Measurements from ENCODE around the gene IGSF11.

IGSF11 gene

DNA sequence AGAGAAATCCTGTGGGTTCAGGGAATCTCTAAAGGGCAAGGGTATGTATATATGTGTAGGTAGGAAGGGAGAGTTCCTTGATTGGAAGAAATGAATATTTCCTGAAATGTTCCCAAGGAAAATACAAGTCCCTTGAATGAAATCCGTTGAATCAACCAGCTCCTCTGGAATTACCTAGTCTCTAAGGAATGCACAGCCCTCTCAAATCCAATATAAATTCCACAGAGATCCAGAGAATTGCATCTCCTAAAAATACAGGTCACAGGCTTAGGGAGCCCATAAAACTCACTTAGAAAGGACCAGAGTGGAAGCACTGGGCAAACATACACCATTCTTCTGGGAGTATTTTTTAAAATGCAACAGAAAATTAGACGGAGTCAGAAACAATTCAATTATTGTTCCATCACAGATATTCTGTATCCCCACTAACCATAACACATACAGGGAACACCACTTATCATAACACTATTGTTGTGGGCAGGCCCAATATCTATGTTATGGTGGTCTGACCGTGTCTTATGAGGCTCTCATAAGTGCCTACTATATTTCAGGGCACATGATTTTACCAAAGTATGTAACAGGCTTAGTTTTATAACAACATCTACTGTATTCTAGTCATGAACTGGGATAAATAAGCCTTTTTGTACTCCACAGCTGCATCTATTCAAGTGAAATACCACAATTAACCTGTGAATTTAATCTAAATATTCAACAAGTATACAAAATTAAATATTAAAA lies 43.7 kb downstream of the IGSF11 start:
- Histone ChIP-seq H3K9me3 (ENCODE audit: control insufficient read depth, low read length) (no peaks in the 10 kb centered on the region), H3K36me3 (ENCODE audit: control insufficient read depth, insufficient read depth, low read length) (no peaks in the 10 kb centered on the region), H3K4me3 (ENCODE audit: insufficient read depth, low read depth, low read length) (no peak overlapping the region), H3K27me3 (ENCODE audit: control insufficient read depth, insufficient read depth, low read length, poor library complexity, severe bottlenecking) (no peaks in the 10 kb centered on the region), H3K4me1 (ENCODE audit: control insufficient read depth, insufficient read depth, low read length) (peaks cover 18% of the 10 kb centered on the region), H3K27ac (ENCODE audit: insufficient read depth, low read depth, low read length, poor library complexity, severe bottlenecking) (no peak overlapping the region)
- WGBS, 2 experiments, result 74 to 89% methylated on average over 2 to 3 of the region's 3 CpGs

DNA sequence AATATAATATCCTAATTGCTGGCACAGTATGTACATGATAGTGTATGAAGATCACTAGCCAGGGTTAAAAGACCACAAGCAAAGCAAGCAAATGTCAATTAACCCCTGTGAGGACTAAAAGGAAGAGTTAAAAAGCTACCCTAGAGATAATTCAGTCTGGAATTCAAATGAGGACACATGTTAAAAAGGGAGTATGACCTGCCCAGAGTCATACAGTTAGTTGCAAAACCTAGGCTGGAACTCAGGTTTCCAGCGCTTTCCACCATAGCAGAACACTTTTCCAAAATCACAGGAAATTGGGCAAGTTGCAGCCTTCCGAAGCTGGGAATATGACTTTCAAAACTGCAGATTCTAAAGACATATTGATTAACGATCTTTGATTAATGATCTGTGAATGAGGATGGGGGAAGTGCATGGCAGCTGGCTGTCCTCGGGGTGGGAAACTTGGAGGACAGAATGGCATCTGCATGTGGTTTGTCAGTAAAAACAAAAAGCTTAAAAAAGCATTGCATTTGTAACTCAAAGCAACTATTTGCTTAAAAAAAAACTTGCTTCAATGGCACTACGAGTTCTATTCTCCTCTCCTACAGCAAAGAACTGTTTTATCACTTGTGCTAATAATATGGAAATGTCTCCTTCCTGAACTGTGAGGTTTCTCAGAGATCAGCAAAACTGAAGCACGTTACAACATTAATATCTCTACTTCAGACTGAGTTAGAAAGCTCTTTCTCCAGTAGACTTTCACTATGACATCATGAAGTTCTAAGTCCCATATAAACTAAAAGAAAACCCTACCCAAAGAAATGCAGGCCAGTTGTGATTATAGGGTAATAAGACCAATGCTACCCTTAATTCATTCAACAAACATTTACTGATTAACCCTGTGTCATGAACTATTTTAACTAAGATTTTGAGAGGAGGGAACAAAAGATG lies 46.2 kb downstream of the IGSF11 start:
- Histone ChIP-seq H3K9me3 (ENCODE audit: control insufficient read depth, low read length) (no peaks in the 10 kb centered on the region), H3K27ac (ENCODE audit: insufficient read depth, low read depth, low read length, poor library complexity, severe bottlenecking) (no peak overlapping the region), H3K36me3 (ENCODE audit: control insufficient read depth, insufficient read depth, low read length) (no peaks in the 10 kb centered on the region), H3K27me3 (ENCODE audit: control insufficient read depth, insufficient read depth, low read length, poor library complexity, severe bottlenecking) (no peaks in the 10 kb centered on the region), H3K4me1 (ENCODE audit: control insufficient read depth, insufficient read depth, low read length) (peaks cover 18% of the 10 kb centered on the region), H3K4me3 (ENCODE audit: insufficient read depth, low read depth, low read length) (no peak overlapping the region)
- WGBS, 2 experiments, result 34 to 45% methylated on average over 6 of the region's 6 CpGs

DNA sequence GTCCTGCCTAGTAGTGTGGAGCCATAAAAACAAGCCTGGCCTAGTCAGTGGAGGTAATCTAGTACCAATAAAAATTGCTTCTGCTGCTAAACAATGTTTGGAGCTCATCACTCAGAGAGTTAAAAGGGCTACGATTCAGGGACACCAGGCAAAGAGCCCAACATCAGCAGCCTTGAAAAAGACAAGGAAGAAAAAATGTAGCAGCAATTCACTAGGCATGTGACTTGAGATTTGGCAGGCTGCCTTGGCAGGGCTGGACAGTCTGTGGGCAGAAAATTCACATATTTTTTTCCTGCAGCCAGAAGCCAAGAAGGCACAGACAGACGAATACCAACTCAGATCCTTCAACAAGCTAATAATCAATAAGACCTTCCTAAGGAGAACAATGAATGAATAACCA lies 47.2 kb downstream of the IGSF11 start:
- Histone ChIP-seq H3K36me3 (ENCODE audit: control insufficient read depth, insufficient read depth, low read length) (no peaks in the 10 kb centered on the region), H3K27me3 (ENCODE audit: control insufficient read depth, insufficient read depth, low read length, poor library complexity, severe bottlenecking) (no peaks in the 10 kb centered on the region), H3K4me1 (ENCODE audit: control insufficient read depth, insufficient read depth, low read length) (peaks cover 18% of the 10 kb centered on the region), H3K9me3 (ENCODE audit: control insufficient read depth, low read length) (no peaks in the 10 kb centered on the region), H3K27ac (ENCODE audit: insufficient read depth, low read depth, low read length, poor library complexity, severe bottlenecking) (no peak overlapping the region), H3K4me3 (ENCODE audit: insufficient read depth, low read depth, low read length) (no peak overlapping the region)
- 85 to 93% methylated on average over 2 of the region's 2 CpGs for WGBS, 2 experiments

DNA sequence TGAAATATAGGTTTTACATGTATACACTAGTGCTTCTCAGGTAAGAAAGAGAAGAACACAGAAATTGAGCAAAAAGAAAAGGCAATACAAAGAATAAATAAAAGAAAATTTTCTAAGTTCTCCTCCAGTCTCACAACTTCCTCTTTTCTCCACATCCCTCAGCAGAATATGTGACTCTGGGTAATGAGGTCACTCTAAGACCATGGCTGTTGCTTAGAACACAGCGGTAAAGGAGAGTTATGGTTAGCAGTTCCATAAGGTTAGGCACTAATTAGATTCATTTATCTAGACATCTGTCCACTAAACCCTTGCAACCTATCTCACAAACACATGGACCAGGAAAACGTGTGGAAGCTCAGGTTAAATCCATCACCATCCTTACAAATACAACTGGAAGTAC lies 47.9 kb downstream of the IGSF11 start:
- no peaks in the 10 kb centered on the region for H3K9me3 ChIP-seq (ENCODE audit: control insufficient read depth, low read length)
- H3K36me3 ChIP-seq (ENCODE audit: control insufficient read depth, insufficient read depth, low read length), result no peaks in the 10 kb centered on the region
- H3K4me3 ChIP-seq (ENCODE audit: insufficient read depth, low read depth, low read length), result no peak overlapping the region
- WGBS, 2 experiments, result 96 to 100% methylated on average over 2 of the region's 2 CpGs
- H3K4me1 ChIP-seq (ENCODE audit: control insufficient read depth, insufficient read depth, low read length), result peaks cover 18% of the 10 kb centered on the region
- H3K27ac ChIP-seq (ENCODE audit: insufficient read depth, low read depth, low read length, poor library complexity, severe bottlenecking), result no peak overlapping the region
- H3K27me3 ChIP-seq (ENCODE audit: control insufficient read depth, insufficient read depth, low read length, poor library complexity, severe bottlenecking), result no peaks in the 10 kb centered on the region

DNA sequence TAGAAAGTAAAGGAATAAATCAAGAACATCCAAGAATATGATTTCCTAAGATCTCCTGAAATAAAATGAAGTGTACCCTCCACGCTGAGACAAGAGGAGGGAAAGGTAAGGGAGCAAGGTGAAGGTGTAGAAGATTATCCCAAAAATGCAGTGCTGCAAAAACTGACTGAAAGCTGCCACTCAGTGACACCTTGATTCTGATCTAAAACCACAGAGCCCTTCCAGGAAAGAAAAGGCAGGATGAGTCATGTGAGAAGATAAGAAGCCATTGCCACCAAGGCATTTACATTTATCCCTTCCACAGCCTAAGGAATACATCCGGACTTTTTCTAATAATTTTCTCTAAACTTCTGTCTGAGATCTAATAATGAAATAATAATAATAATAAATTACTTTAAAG lies 49.9 kb downstream of the IGSF11 start:
- Histone ChIP-seq H3K27ac (ENCODE audit: insufficient read depth, low read depth, low read length, poor library complexity, severe bottlenecking) (no peak overlapping the region), H3K36me3 (ENCODE audit: control insufficient read depth, insufficient read depth, low read length) (no peaks in the 10 kb centered on the region), H3K4me1 (ENCODE audit: control insufficient read depth, insufficient read depth, low read length) (peaks cover 11% of the 10 kb centered on the region), H3K4me3 (ENCODE audit: insufficient read depth, low read depth, low read length) (no peak overlapping the region), H3K27me3 (ENCODE audit: control insufficient read depth, insufficient read depth, low read length, poor library complexity, severe bottlenecking) (no peaks in the 10 kb centered on the region), H3K9me3 (ENCODE audit: control insufficient read depth, low read length) (no peaks in the 10 kb centered on the region)
- WGBS, 2 experiments, result 95 to 100% methylated on average over 1 of the region's 2 CpGs

DNA sequence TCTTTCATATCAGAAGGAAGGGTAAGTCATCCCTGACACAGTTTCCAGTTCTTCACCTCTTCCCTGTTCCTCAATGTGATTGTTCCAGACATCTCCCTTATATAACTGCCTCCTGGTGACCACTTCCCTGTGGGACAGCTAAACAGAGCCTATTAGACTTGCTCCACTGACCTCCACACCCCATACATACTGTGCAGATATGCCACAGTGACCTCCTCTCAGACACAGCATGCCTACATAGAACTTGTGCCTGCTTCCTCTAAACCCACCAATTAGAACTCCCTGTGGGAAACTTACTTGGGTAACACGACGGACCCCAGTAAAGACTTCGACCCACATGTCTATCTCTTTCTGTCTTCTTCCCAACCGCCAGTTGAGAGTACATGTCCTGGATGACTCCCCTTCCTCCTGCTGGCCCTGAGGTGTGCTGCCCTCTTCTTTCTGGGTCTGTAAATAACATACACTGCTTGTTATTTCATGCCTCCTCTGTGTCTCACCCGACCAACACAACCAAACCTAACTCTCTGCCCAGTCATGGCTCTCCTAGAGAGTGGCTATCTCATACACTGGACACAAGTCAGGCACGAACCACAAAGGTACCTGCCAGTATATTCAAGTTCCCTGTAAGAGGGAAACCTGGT lies 53.0 kb downstream of the IGSF11 start:
- Histone ChIP-seq H3K27ac (ENCODE audit: insufficient read depth, low read depth, low read length, poor library complexity, severe bottlenecking) (no peak overlapping the region), H3K4me3 (ENCODE audit: insufficient read depth, low read depth, low read length) (no peak overlapping the region), H3K36me3 (ENCODE audit: control insufficient read depth, insufficient read depth, low read length) (no peaks in the 10 kb centered on the region), H3K9me3 (ENCODE audit: control insufficient read depth, low read length) (no peaks in the 10 kb centered on the region), H3K27me3 (ENCODE audit: control insufficient read depth, insufficient read depth, low read length, poor library complexity, severe bottlenecking) (no peaks in the 10 kb centered on the region), H3K4me1 (ENCODE audit: control insufficient read depth, insufficient read depth, low read length) (no peaks in the 10 kb centered on the region)
- 92 to 94% methylated on average over 6 of the region's 6 CpGs for WGBS, 2 experiments

DNA sequence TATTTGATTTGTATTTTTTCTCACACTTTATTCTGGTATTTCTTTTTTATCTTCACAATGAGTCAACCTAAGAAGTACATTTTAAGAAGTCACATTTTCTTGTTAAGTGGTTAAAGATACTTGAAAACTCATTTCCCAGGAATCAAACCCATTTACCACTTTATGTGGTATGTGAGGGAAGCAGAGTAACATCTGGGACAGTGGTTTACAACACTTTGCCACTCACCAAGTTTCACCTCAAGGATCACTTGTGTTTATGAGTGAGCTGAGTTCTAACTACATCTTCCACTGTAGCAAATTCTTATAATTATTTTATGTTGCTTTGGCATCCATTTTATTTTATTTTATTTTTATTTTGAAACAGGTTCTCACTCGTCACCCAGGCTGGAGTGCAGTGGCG lies 53.8 kb downstream of the IGSF11 start:
- Histone ChIP-seq H3K27ac (ENCODE audit: insufficient read depth, low read depth, low read length, poor library complexity, severe bottlenecking) (no peak overlapping the region), H3K4me1 (ENCODE audit: control insufficient read depth, insufficient read depth, low read length) (no peaks in the 10 kb centered on the region), H3K4me3 (ENCODE audit: insufficient read depth, low read depth, low read length) (no peak overlapping the region), H3K9me3 (ENCODE audit: control insufficient read depth, low read length) (no peaks in the 10 kb centered on the region), H3K27me3 (ENCODE audit: control insufficient read depth, insufficient read depth, low read length, poor library complexity, severe bottlenecking) (no peaks in the 10 kb centered on the region), H3K36me3 (ENCODE audit: control insufficient read depth, insufficient read depth, low read length) (no peaks in the 10 kb centered on the region)
- 60 to 95% methylated on average over 2 of the region's 2 CpGs for WGBS, 2 experiments

DNA sequence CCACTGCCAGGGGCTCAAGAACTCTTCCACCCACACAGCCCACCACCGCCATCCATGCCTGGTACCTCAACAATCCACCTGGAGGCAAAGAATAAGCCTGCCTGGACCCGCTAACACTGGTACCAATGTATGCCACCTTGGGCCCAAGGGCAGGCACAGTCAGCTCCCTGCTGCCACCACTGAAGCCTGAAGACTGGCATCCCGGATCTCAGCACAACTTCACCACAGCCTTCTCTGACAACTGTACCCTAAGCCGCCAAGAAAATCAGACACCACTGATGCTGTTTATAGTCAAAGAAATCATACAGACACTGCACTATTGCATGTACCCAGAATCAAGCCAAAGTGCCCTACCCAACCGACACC lies 56.3 kb downstream of the IGSF11 start:
- no peaks in the 10 kb centered on the region for H3K36me3 ChIP-seq (ENCODE audit: control insufficient read depth, insufficient read depth, low read length)
- no peak overlapping the region for H3K27ac ChIP-seq (ENCODE audit: insufficient read depth, low read depth, low read length, poor library complexity, severe bottlenecking)
- H3K4me1 ChIP-seq (ENCODE audit: control insufficient read depth, insufficient read depth, low read length), result no peaks in the 10 kb centered on the region
- H3K4me3 ChIP-seq (ENCODE audit: insufficient read depth, low read depth, low read length), result no peak overlapping the region
- no peaks in the 10 kb centered on the region for H3K27me3 ChIP-seq (ENCODE audit: control insufficient read depth, insufficient read depth, low read length, poor library complexity, severe bottlenecking)
- H3K9me3 ChIP-seq (ENCODE audit: control insufficient read depth, low read length), result no peaks in the 10 kb centered on the region
- 93 to 94% methylated on average over 5 of the region's 5 CpGs for WGBS, 2 experiments

DNA sequence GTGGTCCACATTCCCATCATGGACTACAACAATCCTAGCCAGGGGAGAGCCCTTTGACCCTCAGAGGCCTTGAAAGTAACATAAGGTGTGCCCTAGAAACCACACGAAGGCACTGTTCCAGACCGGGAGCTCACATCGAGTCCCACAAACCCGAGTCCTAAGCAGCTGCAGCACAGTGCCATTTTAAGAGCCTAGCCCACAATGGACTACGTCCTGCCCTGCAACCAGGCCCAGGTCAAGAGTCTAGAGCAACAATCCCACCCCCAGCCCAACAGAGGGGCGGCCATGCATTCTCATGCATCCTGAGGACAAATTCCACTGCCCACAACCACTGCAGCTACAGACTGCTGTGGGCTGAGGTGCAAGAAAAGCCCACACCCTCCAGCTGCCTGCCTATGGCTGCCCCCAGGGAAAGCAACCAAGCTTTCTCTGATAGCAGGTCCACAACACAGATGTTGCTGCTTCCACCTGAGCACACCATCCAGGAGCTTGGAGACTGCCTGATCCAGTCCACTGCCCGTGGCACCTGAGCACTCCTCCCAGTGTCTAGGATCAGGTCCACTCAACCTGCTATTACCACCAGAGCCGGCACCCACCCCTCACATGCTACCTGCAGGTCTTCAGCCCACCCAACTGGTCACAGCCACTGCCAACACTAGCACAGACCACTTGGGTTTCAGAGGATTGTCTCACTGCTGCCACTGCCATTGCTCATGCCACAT lies 56.8 kb downstream of the IGSF11 start:
- no peaks in the 10 kb centered on the region for H3K36me3 ChIP-seq (ENCODE audit: control insufficient read depth, insufficient read depth, low read length)
- no peaks in the 10 kb centered on the region for H3K4me1 ChIP-seq (ENCODE audit: control insufficient read depth, insufficient read depth, low read length)
- no peak overlapping the region for H3K27ac ChIP-seq (ENCODE audit: insufficient read depth, low read depth, low read length, poor library complexity, severe bottlenecking)
- no peak overlapping the region for H3K4me3 ChIP-seq (ENCODE audit: insufficient read depth, low read depth, low read length)
- H3K9me3 ChIP-seq (ENCODE audit: control insufficient read depth, low read length), result no peaks in the 10 kb centered on the region
- H3K27me3 ChIP-seq (ENCODE audit: control insufficient read depth, insufficient read depth, low read length, poor library complexity, severe bottlenecking), result no peaks in the 10 kb centered on the region
- 93 to 95% methylated on average over 8 of the region's 8 CpGs for WGBS, 2 experiments

DNA sequence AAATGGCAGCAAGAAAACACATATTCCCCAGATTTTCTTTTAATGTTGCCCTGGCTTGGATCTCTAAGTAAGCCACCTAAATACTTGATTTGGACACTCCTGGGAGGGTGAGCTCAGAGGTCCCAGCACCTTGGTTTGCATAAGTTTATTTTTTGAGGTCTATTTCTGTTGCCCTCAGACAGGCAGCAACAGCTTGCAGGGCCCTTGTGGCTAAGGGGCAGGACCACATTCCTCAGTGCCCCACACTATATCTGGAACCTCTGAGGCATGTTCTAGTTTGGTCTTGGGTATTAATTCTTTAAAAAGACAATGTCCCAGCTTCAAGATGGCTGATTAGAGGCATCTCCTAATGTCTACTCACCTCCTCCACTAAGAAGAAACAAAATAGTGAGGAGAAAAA lies 57.5 kb downstream of the IGSF11 start:
- no peaks in the 10 kb centered on the region for H3K36me3 ChIP-seq (ENCODE audit: control insufficient read depth, insufficient read depth, low read length)
- H3K27me3 ChIP-seq (ENCODE audit: control insufficient read depth, insufficient read depth, low read length, poor library complexity, severe bottlenecking), result no peaks in the 10 kb centered on the region
- no peaks in the 10 kb centered on the region for H3K9me3 ChIP-seq (ENCODE audit: control insufficient read depth, low read length)
- H3K4me1 ChIP-seq (ENCODE audit: control insufficient read depth, insufficient read depth, low read length), result no peaks in the 10 kb centered on the region
- no peak overlapping the region for H3K4me3 ChIP-seq (ENCODE audit: insufficient read depth, low read depth, low read length)
- H3K27ac ChIP-seq (ENCODE audit: insufficient read depth, low read depth, low read length, poor library complexity, severe bottlenecking), result no peak overlapping the region

All from ectodermal cell (in vitro differentiated cells).